ENCODE results near the gene PPP4R3A. TPM values are rescaled to one million over a fixed set of nuclear protein-coding genes. Genes with fewer than 3 reads are reported as not detected.

The PPP4R3A gene
- total RNA-seq, 1 donor from 2014 or later, result 98.9 TPM

GRCh38 chr14:91520138-91520537 lies 10.0 kb upstream of the PPP4R3A start:
- no peaks in the 10 kb centered on the region for H3K27me3 ChIP-seq
- no peaks in the 10 kb centered on the region for H3K4me1 ChIP-seq
- H3K9ac ChIP-seq, result no peak overlapping the region
- no peak overlapping the region for H3K27ac ChIP-seq
- no peaks in the 10 kb centered on the region for H3K9me3 ChIP-seq (ENCODE audit: low read depth)
- Mint-ChIP-seq H3K27me3 (ENCODE audit: insufficient read depth, low read depth) (no peaks in the 10 kb centered on the region), H3K4me1 (no peaks in the 10 kb centered on the region), H3K4me3 (no peak overlapping the region), H3K36me3 (no peaks in the 10 kb centered on the region), H3K9me3 (no peaks in the 10 kb centered on the region), H3K27ac (no peak overlapping the region)
- no peak for DNase-seq (ENCODE audit: low spot score)
- no peak overlapping the region for H3K4me3 ChIP-seq
- no peaks in the 10 kb centered on the region for H3K36me3 ChIP-seq
- H3K79me2 ChIP-seq (ENCODE audit: low read depth), result no peaks in the 10 kb centered on the region
- H4K20me1 ChIP-seq (ENCODE audit: low read depth), result no peaks in the 10 kb centered on the region
- H3K4me2 ChIP-seq, result no peak overlapping the region
- TF ChIP-seq CTCF (IDR thresholded peaks at IDR 0.05) (no peak), EZH2 (IDR thresholded peaks at IDR 0.05) (no peak), EZH2phosphoT487 (IDR thresholded peaks at IDR 0.05) (no peak)
- no peak overlapping the region for H2AFZ ChIP-seq (replicated peaks)
- no peaks in the 10 kb centered on the region for H3F3A ChIP-seq (ENCODE audit: low read depth)

GRCh38 chr14:91519239-91520036 lies 9.3 kb upstream of the PPP4R3A start:
- no peaks in the 10 kb centered on the region for H3K27me3 ChIP-seq

GRCh38 chr14:91516663-91517388 lies 6.7 kb upstream of the PPP4R3A start:
- H3K9me3 Mint-ChIP-seq, result no peaks in the 10 kb centered on the region
- no peaks in the 10 kb centered on the region for H3K27me3 Mint-ChIP-seq (ENCODE audit: insufficient read depth, low read depth)
- DNase-seq (ENCODE audit: low spot score), result no peak
- Histone ChIP-seq H3K4me2 (no peak overlapping the region), H3F3A (ENCODE audit: low read depth) (no peaks in the 10 kb centered on the region), H2AFZ (replicated peaks) (no peak overlapping the region), H3K27me3 (no peaks in the 10 kb centered on the region), H4K20me1 (ENCODE audit: low read depth) (no peaks in the 10 kb centered on the region), H3K79me2 (ENCODE audit: low read depth) (no peaks in the 10 kb centered on the region), H3K9ac (no peak overlapping the region), H3K36me3 (no peaks in the 10 kb centered on the region), H3K9me3 (ENCODE audit: low read depth) (no peaks in the 10 kb centered on the region), H3K4me1 (no peaks in the 10 kb centered on the region), H3K4me3 (no peak overlapping the region), H3K27ac (no peak overlapping the region)
- no peak overlapping the region for H3K4me3 Mint-ChIP-seq
- H3K4me1 Mint-ChIP-seq, result no peaks in the 10 kb centered on the region
- H3K36me3 Mint-ChIP-seq, result no peaks in the 10 kb centered on the region
- H3K27ac Mint-ChIP-seq, result no peak overlapping the region
- TF ChIP-seq EZH2phosphoT487 (IDR thresholded peaks at IDR 0.05) (no peak), EZH2 (IDR thresholded peaks at IDR 0.05) (no peak), CTCF (IDR thresholded peaks at IDR 0.05) (no peak)

More at GRCh38 chr14:91519239-91520036, 9.3 kb upstream of the PPP4R3A start:
- Mint-ChIP-seq H3K4me3 (no peak overlapping the region), H3K27ac (no peak overlapping the region), H3K36me3 (no peaks in the 10 kb centered on the region), H3K9me3 (no peaks in the 10 kb centered on the region), H3K4me1 (no peaks in the 10 kb centered on the region), H3K27me3 (ENCODE audit: insufficient read depth, low read depth) (no peaks in the 10 kb centered on the region)
- TF ChIP-seq CTCF (IDR thresholded peaks at IDR 0.05), result no peak
- no peak for TF ChIP-seq EZH2 (IDR thresholded peaks at IDR 0.05)
- TF ChIP-seq EZH2phosphoT487 (IDR thresholded peaks at IDR 0.05), result no peak
- Histone ChIP-seq H3K4me2 (no peak overlapping the region), H3F3A (ENCODE audit: low read depth) (no peaks in the 10 kb centered on the region), H3K9me3 (ENCODE audit: low read depth) (no peaks in the 10 kb centered on the region), H3K9ac (no peak overlapping the region), H3K36me3 (no peaks in the 10 kb centered on the region), H4K20me1 (ENCODE audit: low read depth) (no peaks in the 10 kb centered on the region), H3K79me2 (ENCODE audit: low read depth) (no peaks in the 10 kb centered on the region), H3K4me1 (no peaks in the 10 kb centered on the region), H2AFZ (replicated peaks) (no peak overlapping the region), H3K27ac (no peak overlapping the region), H3K4me3 (no peak overlapping the region)
- DNase-seq (ENCODE audit: low spot score), result no peak

All from neural progenitor cell (in vitro differentiated cells).